HL-60 (cell line): ENCODE measurements around the gene PSAP.

Experiments
- TF ChIP-seq, protein P1 (sequence below): IDR thresholded peaks from one replicate; pipeline ENCODE4 v1.5.1; 2011; ENCODE audit warnings: low read length, control low read depth, inconsistent platforms; ENCODE audit not compliant: insufficient read depth
- TF ChIP-seq, protein P2 (sequence below): IDR thresholded peaks from 2 replicates; pipeline ENCODE4 v1.6.1; 2012; ENCODE audit warnings: low read depth; ENCODE audit not compliant: insufficient replicate concordance

DNA sequence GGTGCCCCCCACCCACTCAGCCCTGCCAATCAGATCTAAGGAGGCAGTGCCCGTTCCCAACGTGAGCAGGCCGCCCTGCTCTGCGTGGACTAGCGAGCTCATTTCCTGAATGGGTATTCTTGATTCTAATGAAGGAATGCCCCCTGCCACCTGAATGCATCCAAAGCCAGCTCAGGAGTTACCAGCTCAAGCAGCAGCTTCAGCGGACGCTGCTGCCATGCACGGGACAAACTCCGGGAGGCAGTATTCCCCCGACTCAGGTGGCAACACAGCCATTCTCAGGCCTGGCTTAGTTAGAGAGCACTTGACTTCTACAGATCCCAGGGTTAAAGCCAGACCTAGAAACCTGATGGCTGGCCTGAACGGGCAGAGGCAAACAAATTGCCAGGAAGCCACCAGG is 25.8 kb downstream of the PSAP start:
- TF ChIP-seq, protein P1, sequence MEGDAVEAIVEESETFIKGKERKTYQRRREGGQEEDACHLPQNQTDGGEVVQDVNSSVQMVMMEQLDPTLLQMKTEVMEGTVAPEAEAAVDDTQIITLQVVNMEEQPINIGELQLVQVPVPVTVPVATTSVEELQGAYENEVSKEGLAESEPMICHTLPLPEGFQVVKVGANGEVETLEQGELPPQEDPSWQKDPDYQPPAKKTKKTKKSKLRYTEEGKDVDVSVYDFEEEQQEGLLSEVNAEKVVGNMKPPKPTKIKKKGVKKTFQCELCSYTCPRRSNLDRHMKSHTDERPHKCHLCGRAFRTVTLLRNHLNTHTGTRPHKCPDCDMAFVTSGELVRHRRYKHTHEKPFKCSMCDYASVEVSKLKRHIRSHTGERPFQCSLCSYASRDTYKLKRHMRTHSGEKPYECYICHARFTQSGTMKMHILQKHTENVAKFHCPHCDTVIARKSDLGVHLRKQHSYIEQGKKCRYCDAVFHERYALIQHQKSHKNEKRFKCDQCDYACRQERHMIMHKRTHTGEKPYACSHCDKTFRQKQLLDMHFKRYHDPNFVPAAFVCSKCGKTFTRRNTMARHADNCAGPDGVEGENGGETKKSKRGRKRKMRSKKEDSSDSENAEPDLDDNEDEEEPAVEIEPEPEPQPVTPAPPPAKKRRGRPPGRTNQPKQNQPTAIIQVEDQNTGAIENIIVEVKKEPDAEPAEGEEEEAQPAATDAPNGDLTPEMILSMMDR, result no peak
- TF ChIP-seq, protein P2, sequence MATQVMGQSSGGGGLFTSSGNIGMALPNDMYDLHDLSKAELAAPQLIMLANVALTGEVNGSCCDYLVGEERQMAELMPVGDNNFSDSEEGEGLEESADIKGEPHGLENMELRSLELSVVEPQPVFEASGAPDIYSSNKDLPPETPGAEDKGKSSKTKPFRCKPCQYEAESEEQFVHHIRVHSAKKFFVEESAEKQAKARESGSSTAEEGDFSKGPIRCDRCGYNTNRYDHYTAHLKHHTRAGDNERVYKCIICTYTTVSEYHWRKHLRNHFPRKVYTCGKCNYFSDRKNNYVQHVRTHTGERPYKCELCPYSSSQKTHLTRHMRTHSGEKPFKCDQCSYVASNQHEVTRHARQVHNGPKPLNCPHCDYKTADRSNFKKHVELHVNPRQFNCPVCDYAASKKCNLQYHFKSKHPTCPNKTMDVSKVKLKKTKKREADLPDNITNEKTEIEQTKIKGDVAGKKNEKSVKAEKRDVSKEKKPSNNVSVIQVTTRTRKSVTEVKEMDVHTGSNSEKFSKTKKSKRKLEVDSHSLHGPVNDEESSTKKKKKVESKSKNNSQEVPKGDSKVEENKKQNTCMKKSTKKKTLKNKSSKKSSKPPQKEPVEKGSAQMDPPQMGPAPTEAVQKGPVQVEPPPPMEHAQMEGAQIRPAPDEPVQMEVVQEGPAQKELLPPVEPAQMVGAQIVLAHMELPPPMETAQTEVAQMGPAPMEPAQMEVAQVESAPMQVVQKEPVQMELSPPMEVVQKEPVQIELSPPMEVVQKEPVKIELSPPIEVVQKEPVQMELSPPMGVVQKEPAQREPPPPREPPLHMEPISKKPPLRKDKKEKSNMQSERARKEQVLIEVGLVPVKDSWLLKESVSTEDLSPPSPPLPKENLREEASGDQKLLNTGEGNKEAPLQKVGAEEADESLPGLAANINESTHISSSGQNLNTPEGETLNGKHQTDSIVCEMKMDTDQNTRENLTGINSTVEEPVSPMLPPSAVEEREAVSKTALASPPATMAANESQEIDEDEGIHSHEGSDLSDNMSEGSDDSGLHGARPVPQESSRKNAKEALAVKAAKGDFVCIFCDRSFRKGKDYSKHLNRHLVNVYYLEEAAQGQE, result no peak
